Upper lobe of left lung (tissue), 4 donors: Measurements from ENCODE around the gene TMPRSS9.
"Not testable (repeated sequence)": the region's sequence is repeated elsewhere in the genome, so short reads cannot be mapped to it uniquely, and the experiment has no call there.

Experiments
- EP300 ChIP-seq, 4 donors: sonication (generic); formaldehyde crosslinking; IDR thresholded peaks; one replicate each; pipeline ENCODE4 v1.5.1; 2017; ENCODE audit warnings: antibody characterized with exemption in 4 of 4, control low read depth in 2 of 4
- POLR2A ChIP-seq, 4 donors: fragments of 450-650 bp; IDR thresholded peaks; one replicate each; pipeline ENCODE4 v1.5.1; 2016 to 2017; ENCODE audit warnings: antibody characterized with exemption in 4 of 4, mild to moderate bottlenecking in 2 of 4
- POLR2AphosphoS5 ChIP-seq, 2 donors: sonication (generic); formaldehyde crosslinking; IDR thresholded peaks; one replicate each; pipeline ENCODE4 v1.5.1; 2017; ENCODE audit warnings: antibody characterized with exemption in 2 of 2
- TF ChIP-seq, protein P1 (sequence below), 6 experiments: fragments of 450-650 bp in 4 of 6; fragments of 200-600 bp in 2 of 6; sonication (generic) in 2 of 6; IDR thresholded peaks; one replicate each; pipeline ENCODE4 v1.5.1; 2016 to 2019; ENCODE audit warnings: antibody characterized with exemption in 6 of 6

DNA sequence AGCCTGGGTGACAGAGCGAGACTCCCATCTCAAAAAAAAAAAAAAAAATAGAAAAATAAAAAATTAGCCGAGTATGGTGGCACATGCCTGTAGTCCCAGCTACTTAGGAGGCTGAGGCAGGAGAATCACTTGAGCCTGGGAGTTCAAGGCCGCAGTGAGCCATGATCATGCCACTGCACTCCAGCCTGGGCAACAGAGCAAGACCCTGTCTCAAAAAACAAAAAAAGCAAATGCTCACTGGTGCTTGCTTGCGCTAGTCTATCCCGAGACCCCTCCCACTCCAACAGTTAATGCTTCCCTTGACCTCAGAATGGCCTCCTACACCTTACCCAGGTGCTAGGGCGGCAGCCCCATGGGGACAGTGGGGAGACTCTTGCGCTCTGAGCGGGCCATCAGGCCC lies 57.4 kb downstream of the TMPRSS9 start:
- TF ChIP-seq, protein P1, sequence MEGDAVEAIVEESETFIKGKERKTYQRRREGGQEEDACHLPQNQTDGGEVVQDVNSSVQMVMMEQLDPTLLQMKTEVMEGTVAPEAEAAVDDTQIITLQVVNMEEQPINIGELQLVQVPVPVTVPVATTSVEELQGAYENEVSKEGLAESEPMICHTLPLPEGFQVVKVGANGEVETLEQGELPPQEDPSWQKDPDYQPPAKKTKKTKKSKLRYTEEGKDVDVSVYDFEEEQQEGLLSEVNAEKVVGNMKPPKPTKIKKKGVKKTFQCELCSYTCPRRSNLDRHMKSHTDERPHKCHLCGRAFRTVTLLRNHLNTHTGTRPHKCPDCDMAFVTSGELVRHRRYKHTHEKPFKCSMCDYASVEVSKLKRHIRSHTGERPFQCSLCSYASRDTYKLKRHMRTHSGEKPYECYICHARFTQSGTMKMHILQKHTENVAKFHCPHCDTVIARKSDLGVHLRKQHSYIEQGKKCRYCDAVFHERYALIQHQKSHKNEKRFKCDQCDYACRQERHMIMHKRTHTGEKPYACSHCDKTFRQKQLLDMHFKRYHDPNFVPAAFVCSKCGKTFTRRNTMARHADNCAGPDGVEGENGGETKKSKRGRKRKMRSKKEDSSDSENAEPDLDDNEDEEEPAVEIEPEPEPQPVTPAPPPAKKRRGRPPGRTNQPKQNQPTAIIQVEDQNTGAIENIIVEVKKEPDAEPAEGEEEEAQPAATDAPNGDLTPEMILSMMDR (IDR thresholded peaks at IDR 0.05), result not testable (repeated sequence)
- not testable (repeated sequence) for TF ChIP-seq POLR2AphosphoS5, POLR2A, EP300 (IDR thresholded peaks at IDR 0.05)
